Colonic mucosa (tissue), 4 donors: ENCODE measurements around the gene C1QL3. TPM values are rescaled to one million over a fixed set of nuclear protein-coding genes. Genes with fewer than 3 reads are reported as not detected.

ENCODE experiments used
- DNase-seq: peaks from one replicate; pipeline ENCODE4 v3.0.0-alpha.2; 2020
- H3K27ac ChIP-seq: fragments of 200-600 bp; one replicate; pipeline ENCODE4 v1.8.0; 2021
- H3K27me3 ChIP-seq: fragments of 200-600 bp; one replicate; pipeline ENCODE4 v1.8.0; 2021
- H3K36me3 ChIP-seq: fragments of 200-600 bp; one replicate; pipeline ENCODE4 v1.8.0; 2021
- H3K4me1 ChIP-seq: fragments of 200-600 bp; one replicate; pipeline ENCODE4 v1.8.0; 2021; ENCODE audit warnings: mild to moderate bottlenecking
- H3K4me3 ChIP-seq: fragments of 200-600 bp; one replicate; pipeline ENCODE4 v1.8.0; 2021
- H3K9ac ChIP-seq, 2 donors: one replicate each; pipeline ENCODE4 v1.7.0; 2013; ENCODE audit warnings: control low read depth in 2 of 2, low read depth in 2 of 2, low read length in 2 of 2
- H3K9me3 ChIP-seq: fragments of 200-600 bp; one replicate; pipeline ENCODE4 v1.8.0; 2021
- intact Hi-C: fragments of 100-400 bp; cut with DNase I; formaldehyde crosslinking; loops from one replicate; pipeline ENCODE4 v1.14.1; 2022
- total RNA-seq, 2 donors: library from RNA; stranded (reverse); fragmentation: NEBNext Ultra II Directional in 1 of 2; extraction: Animal tissue kit (Norgen Biotek cat#: 25700) in 1 of 2; gene quantifications; one replicate each; pipeline ENCODE4 v1.2.1, GENCODE V29; 2021
- TF ChIP-seq, protein P1 (sequence below): fragments of 200-600 bp; IDR thresholded peaks from one replicate; pipeline ENCODE4 v1.8.0; 2022; ENCODE audit warnings: antibody characterized with exemption, mild to moderate bottlenecking
- donor health status: healthy.
- donor health status: DM: no; HTN: no; CAD: no.
- donor health status: DM: no; HTN: no; CAD: no.

C1QL3 gene
- total RNA-seq, 2 donors from 2014 or later: not detected

GRCh38 chr10:16519250-16519907 lies 2.3 kb downstream of the C1QL3 start:
- DNase-seq: no peak
- no peaks in the 10 kb centered on the region for H3K9me3 ChIP-seq
- H3K9ac ChIP-seq: no peak overlapping the region
- H3K4me3 ChIP-seq: no peak overlapping the region
- H3K27me3 ChIP-seq: peaks cover 19% of the 10 kb centered on the region
- TF ChIP-seq, protein P1, sequence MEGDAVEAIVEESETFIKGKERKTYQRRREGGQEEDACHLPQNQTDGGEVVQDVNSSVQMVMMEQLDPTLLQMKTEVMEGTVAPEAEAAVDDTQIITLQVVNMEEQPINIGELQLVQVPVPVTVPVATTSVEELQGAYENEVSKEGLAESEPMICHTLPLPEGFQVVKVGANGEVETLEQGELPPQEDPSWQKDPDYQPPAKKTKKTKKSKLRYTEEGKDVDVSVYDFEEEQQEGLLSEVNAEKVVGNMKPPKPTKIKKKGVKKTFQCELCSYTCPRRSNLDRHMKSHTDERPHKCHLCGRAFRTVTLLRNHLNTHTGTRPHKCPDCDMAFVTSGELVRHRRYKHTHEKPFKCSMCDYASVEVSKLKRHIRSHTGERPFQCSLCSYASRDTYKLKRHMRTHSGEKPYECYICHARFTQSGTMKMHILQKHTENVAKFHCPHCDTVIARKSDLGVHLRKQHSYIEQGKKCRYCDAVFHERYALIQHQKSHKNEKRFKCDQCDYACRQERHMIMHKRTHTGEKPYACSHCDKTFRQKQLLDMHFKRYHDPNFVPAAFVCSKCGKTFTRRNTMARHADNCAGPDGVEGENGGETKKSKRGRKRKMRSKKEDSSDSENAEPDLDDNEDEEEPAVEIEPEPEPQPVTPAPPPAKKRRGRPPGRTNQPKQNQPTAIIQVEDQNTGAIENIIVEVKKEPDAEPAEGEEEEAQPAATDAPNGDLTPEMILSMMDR: no peak
- intact Hi-C loops: no loop called here
- H3K4me1 ChIP-seq: no peaks in the 10 kb centered on the region
- no peaks in the 10 kb centered on the region for H3K36me3 ChIP-seq
- no peak overlapping the region for H3K27ac ChIP-seq

GRCh38 chr10:16518822-16519221 lies 2.9 kb downstream of the C1QL3 start:
- intact Hi-C loops: no loop called here
- TF ChIP-seq, protein P1: no peak
- no peak overlapping the region for H3K4me3 ChIP-seq
- DNase-seq: no peak
- no peaks in the 10 kb centered on the region for H3K4me1 ChIP-seq
- H3K27ac ChIP-seq: no peak overlapping the region
- H3K36me3 ChIP-seq: no peaks in the 10 kb centered on the region
- no peak overlapping the region for H3K9ac ChIP-seq
- H3K27me3 ChIP-seq: peaks cover 19% of the 10 kb centered on the region
- no peaks in the 10 kb centered on the region for H3K9me3 ChIP-seq

- no peaks in the 10 kb centered on the region for H3K36me3 ChIP-seq
- TF ChIP-seq, protein P1: no peak
Observed at GRCh38 chr10:16510843-16511242, 10.8 kb downstream of the C1QL3 start.

DNA sequence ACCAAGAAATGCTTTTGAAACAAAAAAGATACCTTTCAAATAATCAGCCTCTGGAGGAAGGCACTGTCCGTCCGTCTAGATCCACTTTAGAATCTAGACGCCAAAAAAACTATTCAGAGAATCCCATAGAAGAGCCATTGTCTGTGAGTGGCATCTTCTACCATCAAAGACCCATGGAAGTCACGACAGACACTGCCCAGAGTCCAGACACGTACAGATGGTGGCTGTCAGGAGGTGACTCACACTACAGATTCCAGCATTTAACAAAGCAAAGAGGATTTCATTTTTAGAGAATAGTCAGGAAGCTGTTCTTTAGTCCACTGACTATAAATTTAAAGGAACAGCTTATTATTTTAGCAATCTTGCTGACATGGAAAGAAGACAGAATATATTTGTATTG lies 11.7 kb downstream of the C1QL3 start:
- Histone ChIP-seq H3K4me1 (no peaks in the 10 kb centered on the region), H3K27me3 (no peaks in the 10 kb centered on the region), H3K9ac (no peak overlapping the region), H3K4me3 (no peak overlapping the region), H3K36me3 (no peaks in the 10 kb centered on the region), H3K27ac (no peak overlapping the region), H3K9me3 (no peaks in the 10 kb centered on the region)
- intact Hi-C loops: no loop called here
- DNase-seq: no peak
- TF ChIP-seq, protein P1: no peak

More at GRCh38 chr10:16510843-16511242, 10.8 kb downstream of the C1QL3 start:
- H3K9me3 ChIP-seq: no peaks in the 10 kb centered on the region
- H3K27me3 ChIP-seq: no peaks in the 10 kb centered on the region
- H3K4me1 ChIP-seq: no peaks in the 10 kb centered on the region
- DNase-seq: no peak
- no peak overlapping the region for H3K9ac ChIP-seq
- intact Hi-C loops: no loop called here
- no peak overlapping the region for H3K4me3 ChIP-seq
- no peak overlapping the region for H3K27ac ChIP-seq

DNA sequence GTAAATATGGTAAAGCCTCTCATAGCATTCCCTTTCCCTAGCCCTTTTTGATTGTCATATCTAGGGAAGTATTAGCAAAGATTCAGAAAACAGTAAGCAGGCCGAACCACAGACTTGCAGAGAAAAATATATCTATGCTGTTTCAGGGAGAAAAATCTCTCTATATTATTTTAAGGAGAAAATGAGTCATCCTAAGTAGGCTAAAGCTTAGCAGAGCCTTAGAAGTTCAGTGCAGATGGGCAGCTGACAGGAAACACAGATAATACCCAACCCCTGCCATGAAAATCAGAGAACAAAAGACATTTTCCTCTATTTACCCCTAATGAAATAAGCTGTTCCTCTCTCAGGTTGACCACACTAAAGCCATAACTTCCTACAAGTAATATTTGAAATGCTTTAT lies 16.5 kb downstream of the C1QL3 start:
- intact Hi-C loops: no loop called here
- Histone ChIP-seq H3K4me1 (no peaks in the 10 kb centered on the region), H3K36me3 (no peaks in the 10 kb centered on the region)

More for the DNA sequence above, 16.5 kb downstream of the C1QL3 start:
- no peak overlapping the region for H3K9ac ChIP-seq
- H3K27ac ChIP-seq: no peak overlapping the region
- DNase-seq: no peak
- H3K9me3 ChIP-seq: no peaks in the 10 kb centered on the region
- no peaks in the 10 kb centered on the region for H3K27me3 ChIP-seq
- H3K4me3 ChIP-seq: no peak overlapping the region
- TF ChIP-seq, protein P1: no peak
